ENCODE results near the gene IDS.
"Not testable (repeated sequence)": the region's sequence is repeated elsewhere in the genome, so short reads cannot be mapped to it uniquely, and the experiment has no call there.

IDS gene
- total RNA-seq = 13.5 to 56.7 reads per million in 2 experiments

GRCh38 chrX:149504915-149505651 lies at the start of gene IDS:
Gene IDS (minus strand): TSS chrX:149505306. CDS start chrX:149505137, 169 bp downstream.
- DNase-seq (ENCODE audit: low read depth) = peak; percentile 81

- not testable (repeated sequence) for DNase-seq (ENCODE audit: low read depth)
Measured at GRCh38 chrX:149551939-149552248, 46.8 kb upstream of the IDS start.

- not testable (repeated sequence) for DNase-seq (ENCODE audit: low read depth)
Measured at GRCh38 chrX:149551245-149551938, 46.3 kb upstream of the IDS start.

GRCh38 chrX:149550454-149550853 lies 45.3 kb upstream of the IDS start:
- DNase-seq (ENCODE audit: low read depth) = not testable (repeated sequence)

- not testable (repeated sequence) for DNase-seq (ENCODE audit: low read depth)
Measured at GRCh38 chrX:149549701-149550100, 44.6 kb upstream of the IDS start, which contains the start of gene HSFX3. Gene HSFX3 (minus strand): TSS chrX:149549924. CDS start chrX:149549852, 72 bp downstream.

GRCh38 chrX:149547782-149548181 lies 42.7 kb upstream of the IDS start:
- not testable (repeated sequence) for DNase-seq (ENCODE audit: low read depth)

GRCh38 chrX:149546962-149547361 lies 41.9 kb upstream of the IDS start:
- DNase-seq (ENCODE audit: low read depth) = not testable (repeated sequence)

GRCh38 chrX:149545545-149546543 lies 40.7 kb upstream of the IDS start:
- not testable (repeated sequence) for DNase-seq (ENCODE audit: low read depth)

GRCh38 chrX:149541521-149542047 lies 36.5 kb upstream of the IDS start:
- DNase-seq (ENCODE audit: low read depth) = no peak

GRCh38 chrX:149540621-149541520 lies 35.8 kb upstream of the IDS start, which contains the start of gene EOLA1:
Gene EOLA1 (plus strand): TSS chrX:149541012. CDS start chrX:149545631, 4,619 bp downstream.
- peak; percentile 86 for DNase-seq (ENCODE audit: low read depth)

- peak; percentile 91 for DNase-seq (ENCODE audit: low read depth)
Measured at GRCh38 chrX:149540131-149540620, 35.1 kb upstream of the IDS start.

GRCh38 chrX:149539283-149540130 lies 34.4 kb upstream of the IDS start:
- DNase-seq (ENCODE audit: low read depth) = peak; percentile 82

GRCh38 chrX:149537474-149537873 lies 32.4 kb upstream of the IDS start:
- DNase-seq (ENCODE audit: low read depth) = not testable (repeated sequence)

- not testable (repeated sequence) for DNase-seq (ENCODE audit: low read depth)
Measured at GRCh38 chrX:149534926-149535602, 30.0 kb upstream of the IDS start.

- DNase-seq (ENCODE audit: low read depth) = not testable (repeated sequence)
Measured at GRCh38 chrX:149533999-149534398, 28.9 kb upstream of the IDS start.

GRCh38 chrX:149532868-149533267 lies 27.8 kb upstream of the IDS start:
- not testable (repeated sequence) for DNase-seq (ENCODE audit: low read depth)

- DNase-seq (ENCODE audit: low read depth) = no peak
Measured at GRCh38 chrX:149531599-149531998, 26.5 kb upstream of the IDS start.

- DNase-seq (ENCODE audit: low read depth) = no peak
Measured at GRCh38 chrX:149528381-149528780, 23.3 kb upstream of the IDS start.

GRCh38 chrX:149527705-149528104 lies 22.6 kb upstream of the IDS start:
- no peak for DNase-seq (ENCODE audit: low read depth)

Measured in T follicular helper cell (primary cell).